ENCODE results near the gene ASCL2. TPM values are rescaled to one million over a fixed set of nuclear protein-coding genes. Genes with fewer than 3 reads are reported as not detected.
A peak's percentile ranks its signal among the peaks of the same experiment; 100 is the strongest.

ASCL2 gene
- total RNA-seq, 1 donor from 2014 or later: 2.2 TPM

DNA sequence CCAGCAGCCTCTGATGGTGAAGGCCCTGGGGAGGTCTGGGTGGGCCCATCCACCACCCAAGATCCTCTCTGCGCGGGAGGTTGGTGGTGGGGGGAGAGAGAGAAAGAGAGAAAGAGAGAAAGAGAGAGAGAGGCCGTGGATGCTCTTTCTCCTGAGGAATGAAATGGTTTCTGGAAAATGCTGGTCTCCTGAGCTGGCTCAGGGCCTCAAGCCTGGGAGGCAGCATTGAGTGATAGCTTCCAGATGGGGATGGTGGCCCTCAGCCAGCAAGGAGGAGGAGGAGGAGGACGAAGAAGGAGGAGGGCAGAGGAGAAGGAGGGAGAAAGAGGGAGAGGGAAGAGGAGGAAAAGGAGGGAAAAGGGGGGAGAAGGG lies 36.0 kb upstream of the ASCL2 start:
- H3K27me3 ChIP-seq: no peaks in the 10 kb centered on the region
- intact Hi-C loops (cut with DNase I): no loop called here
- peak overlapping the region; percentile 86 for H3K27ac ChIP-seq
- H3K4me3 ChIP-seq: peak overlapping the region; percentile 10
- peaks cover 38% of the 10 kb centered on the region for H3K4me1 ChIP-seq
- H3K9me3 ChIP-seq: no peaks in the 10 kb centered on the region
- TF ChIP-seq, protein P1, sequence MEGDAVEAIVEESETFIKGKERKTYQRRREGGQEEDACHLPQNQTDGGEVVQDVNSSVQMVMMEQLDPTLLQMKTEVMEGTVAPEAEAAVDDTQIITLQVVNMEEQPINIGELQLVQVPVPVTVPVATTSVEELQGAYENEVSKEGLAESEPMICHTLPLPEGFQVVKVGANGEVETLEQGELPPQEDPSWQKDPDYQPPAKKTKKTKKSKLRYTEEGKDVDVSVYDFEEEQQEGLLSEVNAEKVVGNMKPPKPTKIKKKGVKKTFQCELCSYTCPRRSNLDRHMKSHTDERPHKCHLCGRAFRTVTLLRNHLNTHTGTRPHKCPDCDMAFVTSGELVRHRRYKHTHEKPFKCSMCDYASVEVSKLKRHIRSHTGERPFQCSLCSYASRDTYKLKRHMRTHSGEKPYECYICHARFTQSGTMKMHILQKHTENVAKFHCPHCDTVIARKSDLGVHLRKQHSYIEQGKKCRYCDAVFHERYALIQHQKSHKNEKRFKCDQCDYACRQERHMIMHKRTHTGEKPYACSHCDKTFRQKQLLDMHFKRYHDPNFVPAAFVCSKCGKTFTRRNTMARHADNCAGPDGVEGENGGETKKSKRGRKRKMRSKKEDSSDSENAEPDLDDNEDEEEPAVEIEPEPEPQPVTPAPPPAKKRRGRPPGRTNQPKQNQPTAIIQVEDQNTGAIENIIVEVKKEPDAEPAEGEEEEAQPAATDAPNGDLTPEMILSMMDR (IDR thresholded peaks at IDR 0.05): no peak
- no peaks in the 10 kb centered on the region for H3K36me3 ChIP-seq
- peak; percentile 70 for DNase-seq
- no peak for ATAC-seq

DNA sequence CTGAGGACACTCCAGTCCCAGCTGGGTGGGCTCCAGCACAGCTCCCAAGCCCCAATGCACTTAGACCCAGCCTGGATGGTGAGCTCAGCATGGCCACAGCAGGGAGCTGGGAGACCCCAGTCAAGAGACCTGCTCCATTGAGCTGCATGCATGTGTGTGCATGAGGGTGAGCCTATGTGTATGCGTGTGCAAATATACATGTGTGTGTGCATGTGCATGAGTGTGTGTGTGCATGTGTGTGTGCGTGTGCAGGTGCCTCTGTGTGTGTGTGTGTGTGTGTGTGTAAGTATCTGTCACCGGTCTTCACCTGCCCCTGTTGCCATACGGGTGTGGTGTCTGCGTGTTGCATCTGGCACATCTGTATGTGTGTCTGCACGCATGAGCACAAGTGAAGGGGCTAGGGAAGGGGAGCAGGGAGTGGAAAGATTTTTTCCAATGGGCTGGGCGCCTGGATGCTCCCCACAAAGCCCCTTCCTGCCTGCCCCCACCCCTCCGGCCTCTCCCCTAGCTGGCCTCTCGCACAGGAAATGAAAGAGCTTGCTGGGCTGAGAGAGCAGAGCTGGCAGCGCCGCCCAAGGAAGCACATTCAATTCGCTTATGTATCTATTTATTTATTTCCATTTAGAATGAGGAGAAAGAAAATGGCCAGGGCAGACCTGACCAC lies 35.5 kb upstream of the ASCL2 start:
- peak overlapping the region; percentile 10 for H3K4me3 ChIP-seq
- no peaks in the 10 kb centered on the region for H3K36me3 ChIP-seq
- ATAC-seq (no peak), DNase-seq (peak; percentile 62)
- TF ChIP-seq, protein P1 (IDR thresholded peaks at IDR 0.05): no peak
- no peaks in the 10 kb centered on the region for H3K9me3 ChIP-seq
- peaks cover 38% of the 10 kb centered on the region for H3K4me1 ChIP-seq
- intact Hi-C loops (cut with DNase I): no loop called here
- peak overlapping the region; percentile 86 for H3K27ac ChIP-seq
- no peaks in the 10 kb centered on the region for H3K27me3 ChIP-seq

DNA sequence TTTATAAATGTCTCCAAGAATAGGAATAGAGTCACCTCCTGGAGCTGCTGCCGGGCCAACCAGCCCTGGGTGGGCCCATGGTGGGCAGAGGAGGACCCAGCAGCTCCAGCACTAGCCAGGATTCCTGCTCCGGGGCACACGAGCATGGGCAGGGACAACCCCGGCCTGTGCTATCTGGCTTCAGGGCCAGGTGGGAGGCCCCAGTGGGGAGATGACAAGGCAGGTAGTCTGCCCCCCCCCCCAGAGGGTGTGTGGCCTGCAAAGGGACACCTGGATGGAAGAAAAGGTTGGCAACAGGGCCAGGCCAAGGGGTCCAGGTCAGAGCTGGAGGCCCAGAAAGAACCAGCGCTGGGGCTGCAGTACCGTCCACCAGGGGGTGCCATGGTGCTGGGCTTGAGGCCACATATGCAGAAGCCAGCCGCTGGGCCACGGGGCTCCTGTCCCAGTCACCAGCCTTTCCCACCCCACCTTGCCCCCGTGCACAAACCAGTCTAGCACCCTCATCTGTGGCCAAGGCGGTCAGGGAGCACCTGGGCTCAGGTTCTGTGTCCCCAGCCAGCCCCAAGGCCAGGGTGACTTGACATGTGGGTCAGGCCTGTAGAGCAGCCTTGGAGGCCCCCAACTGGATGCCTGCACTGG lies 34.9 kb upstream of the ASCL2 start:
- DNase-seq (peak; percentile 94), ATAC-seq (peak; percentile 76)
- H3K4me1 ChIP-seq: peaks cover 38% of the 10 kb centered on the region
- intact Hi-C loops (cut with DNase I): no loop called here
- no peaks in the 10 kb centered on the region for H3K9me3 ChIP-seq
- H3K27me3 ChIP-seq: no peaks in the 10 kb centered on the region
- H3K4me3 ChIP-seq: no peak overlapping the region
- TF ChIP-seq, protein P1 (IDR thresholded peaks at IDR 0.05): peak; percentile 88
- H3K27ac ChIP-seq: peak overlapping the region; percentile 48
- no peaks in the 10 kb centered on the region for H3K36me3 ChIP-seq

DNA sequence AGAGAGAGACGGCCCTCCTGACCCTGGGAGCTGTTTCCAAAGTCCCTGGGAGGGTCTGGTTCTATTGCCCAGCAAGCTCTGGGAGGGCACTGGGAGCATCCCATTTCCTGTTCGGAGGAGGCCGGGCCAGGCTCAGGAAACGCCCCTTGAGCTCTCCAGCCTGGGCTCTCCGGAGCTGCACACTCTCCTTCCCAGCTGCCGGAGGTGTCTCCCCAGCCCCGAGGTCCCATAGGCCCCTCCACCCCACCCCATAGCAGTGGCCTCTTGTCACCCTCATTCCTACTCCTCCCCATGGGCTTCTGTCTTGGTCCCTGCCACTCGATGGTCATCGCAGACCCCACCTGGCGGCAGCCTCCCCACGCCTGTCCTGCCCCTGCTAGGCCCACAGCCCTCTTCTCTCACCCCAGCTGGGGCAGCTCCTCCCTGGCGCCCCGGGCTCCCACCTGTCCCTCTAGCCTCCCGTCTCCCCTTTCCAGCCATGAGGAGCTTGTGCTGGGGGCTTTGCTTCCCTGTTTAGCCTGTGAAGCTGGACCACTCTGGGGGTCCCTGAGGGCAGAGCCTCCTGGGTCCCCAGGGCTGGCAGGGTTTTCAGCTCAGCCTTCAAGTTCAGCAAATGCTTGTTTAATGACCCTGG lies 34.2 kb upstream of the ASCL2 start:
- Histone ChIP-seq H3K27me3 (no peaks in the 10 kb centered on the region), H3K36me3 (no peaks in the 10 kb centered on the region), H3K4me3 (no peak overlapping the region), H3K4me1 (peaks cover 38% of the 10 kb centered on the region), H3K27ac (peak overlapping the region; percentile 48), H3K9me3 (no peaks in the 10 kb centered on the region)
- ATAC-seq (no peak), DNase-seq (peak; percentile 61)
- intact Hi-C loops (cut with DNase I): loop anchor here (5.0 kb wide), 2 partner anchors 107 to 118 kb away; no protein-coding TSS in a partner anchor
- TF ChIP-seq, protein P1 (IDR thresholded peaks at IDR 0.05): no peak

DNA sequence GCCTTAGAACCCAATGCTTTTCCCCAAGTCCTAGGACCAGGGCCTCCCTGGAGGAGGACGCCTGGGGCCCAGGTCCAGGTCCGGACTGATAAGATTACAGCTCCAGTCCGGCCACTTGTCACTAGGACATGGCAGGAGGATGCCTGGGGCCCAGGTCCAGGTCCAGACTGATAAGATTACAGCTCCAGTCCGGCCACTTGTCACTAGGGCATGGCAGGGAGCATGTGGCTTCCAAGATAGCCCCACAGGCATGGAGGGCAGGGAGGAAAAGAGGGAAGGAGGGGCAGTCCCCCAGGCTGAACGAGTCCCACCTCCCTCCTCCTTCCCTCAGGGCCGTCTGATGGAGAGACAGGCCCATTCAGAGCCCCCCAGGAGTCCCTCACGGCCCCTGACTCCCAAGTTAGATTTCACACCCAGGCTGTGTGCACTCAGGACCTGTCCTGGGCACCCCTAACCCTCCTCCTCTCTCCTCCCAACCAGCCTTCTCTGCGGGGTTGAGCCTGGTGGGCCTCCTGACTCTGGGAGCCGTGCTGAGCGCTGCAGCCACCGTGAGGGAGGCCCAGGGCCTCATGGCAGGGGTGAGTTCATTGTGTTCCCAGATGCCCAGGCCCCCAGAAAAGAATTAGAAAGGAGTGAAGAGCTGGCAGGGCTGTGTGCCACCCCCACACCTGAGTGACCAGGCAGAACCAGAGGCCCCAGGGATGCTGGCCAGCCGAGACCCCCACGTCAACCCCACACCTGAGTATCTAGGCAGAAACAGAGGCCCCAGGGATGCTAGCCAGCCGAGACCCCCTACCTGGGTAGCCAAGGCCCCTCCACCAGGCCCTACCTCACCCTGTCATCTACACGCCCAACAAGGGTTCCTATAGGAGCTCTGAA lies 33.5 kb upstream of the ASCL2 start:
- Histone ChIP-seq H3K36me3 (no peaks in the 10 kb centered on the region), H3K27ac (peak overlapping the region; percentile 66), H3K9me3 (no peaks in the 10 kb centered on the region), H3K27me3 (no peaks in the 10 kb centered on the region), H3K4me1 (peaks cover 38% of the 10 kb centered on the region), H3K4me3 (peak overlapping the region; percentile 31)
- TF ChIP-seq, protein P1 (IDR thresholded peaks at IDR 0.05): no peak
- no peak for ATAC-seq
- intact Hi-C loops (cut with DNase I): loop anchor here (5.0 kb wide), 2 partner anchors 107 to 118 kb away; no protein-coding TSS in a partner anchor
- peak; percentile 63 for DNase-seq

Measured in upper lobe of right lung (tissue), 1 donor.